NOMO-1 (cell line): Measurements from ENCODE around the gene PACRG.

ENCODE experiments used
- DNase-seq, 2 experiments: peaks; one replicate each; lab custom pipeline; 2025; ENCODE audit not compliant: unreplicated experiment in 2 of 2; lab: John Stamatoyannopoulos, UW

The PACRG gene

GRCh38 chr6:163164175-163164900 lies 436.6 kb downstream of the PACRG start:
- DNase-seq, result no peak

GRCh38 chr6:163165155-163165910 lies 437.6 kb downstream of the PACRG start:
- DNase-seq, result no peak

- no peak for DNase-seq
These were observed 438.1 kb downstream of the PACRG start for GRCh38 chr6:163165922-163166321.

DNA sequence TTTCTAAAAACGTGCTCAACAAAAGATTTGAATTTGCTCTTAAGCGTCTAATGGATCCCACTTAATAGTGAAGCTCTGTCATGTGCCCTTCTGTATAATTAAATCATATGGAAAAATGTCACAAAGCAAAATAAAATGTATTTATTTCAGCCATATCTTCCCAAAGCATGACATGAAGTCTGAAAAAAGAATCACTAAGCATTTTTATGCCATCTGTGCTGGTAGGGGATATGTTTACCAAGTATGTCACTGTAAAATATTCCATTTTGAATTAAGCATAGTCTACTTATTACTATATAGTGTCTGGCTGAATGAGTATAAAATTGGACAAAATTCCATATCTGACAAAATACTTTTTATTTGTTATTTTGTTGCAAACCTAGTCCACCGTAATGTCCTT lies 438.7 kb downstream of the PACRG start:
- no peak for DNase-seq

GRCh38 chr6:163169521-163169920 lies 441.7 kb downstream of the PACRG start:
- DNase-seq, result no peak

- no peak for DNase-seq
These were observed 442.6 kb downstream of the PACRG start for GRCh38 chr6:163170294-163170883.

DNA sequence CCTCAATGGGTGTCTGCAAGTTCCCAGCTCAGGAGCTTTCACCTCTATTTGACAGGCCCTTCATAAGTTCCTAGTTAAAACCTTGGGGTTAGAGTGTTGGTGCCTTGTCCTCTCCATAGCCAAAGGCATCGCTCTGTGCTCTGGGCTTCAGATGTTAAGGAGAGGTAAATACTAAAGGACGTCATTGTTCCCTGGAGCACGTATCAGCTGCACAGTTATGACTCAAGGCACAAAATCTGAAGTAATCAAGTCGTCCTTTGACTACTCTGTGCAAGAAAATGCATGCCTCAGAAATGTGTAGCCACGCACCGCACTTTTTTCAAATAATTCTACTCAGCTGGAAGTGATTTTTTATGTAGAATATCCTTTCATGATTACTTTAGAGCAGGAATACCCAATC lies 446.0 kb downstream of the PACRG start:
- no peak for DNase-seq

GRCh38 chr6:163175301-163175700 lies 447.5 kb downstream of the PACRG start:
- DNase-seq, result no peak

- no peak for DNase-seq
These were observed 448.3 kb downstream of the PACRG start for GRCh38 chr6:163176097-163176496.

GRCh38 chr6:163177007-163177406 lies 449.2 kb downstream of the PACRG start:
- no peak for DNase-seq

DNA sequence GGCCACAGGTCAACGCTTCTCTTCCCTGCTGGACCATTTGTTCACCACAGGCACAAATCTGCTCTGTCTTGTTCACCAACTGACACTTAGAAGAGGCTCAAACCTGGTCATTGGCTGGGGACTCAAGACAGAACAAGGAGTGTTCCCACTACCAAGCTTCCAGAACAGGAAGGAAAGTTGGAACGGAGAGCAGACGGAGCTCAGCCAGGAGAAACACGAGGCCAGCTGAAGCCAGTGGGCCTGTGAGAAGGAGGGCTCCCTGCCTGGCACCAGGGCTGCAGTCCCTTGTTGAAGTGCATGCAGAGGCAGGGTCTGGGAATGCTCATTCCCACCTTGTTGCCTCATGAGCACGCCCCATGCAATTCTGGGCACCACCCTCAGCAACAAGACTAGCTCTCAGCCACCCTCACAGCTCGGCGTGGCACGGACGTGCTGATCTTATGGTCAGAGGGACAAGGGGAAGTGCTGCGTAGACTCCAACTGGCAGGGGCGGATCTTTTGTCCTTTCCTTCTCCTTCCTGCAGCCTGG lies 450.2 kb downstream of the PACRG start:
- no peak for DNase-seq

DNA sequence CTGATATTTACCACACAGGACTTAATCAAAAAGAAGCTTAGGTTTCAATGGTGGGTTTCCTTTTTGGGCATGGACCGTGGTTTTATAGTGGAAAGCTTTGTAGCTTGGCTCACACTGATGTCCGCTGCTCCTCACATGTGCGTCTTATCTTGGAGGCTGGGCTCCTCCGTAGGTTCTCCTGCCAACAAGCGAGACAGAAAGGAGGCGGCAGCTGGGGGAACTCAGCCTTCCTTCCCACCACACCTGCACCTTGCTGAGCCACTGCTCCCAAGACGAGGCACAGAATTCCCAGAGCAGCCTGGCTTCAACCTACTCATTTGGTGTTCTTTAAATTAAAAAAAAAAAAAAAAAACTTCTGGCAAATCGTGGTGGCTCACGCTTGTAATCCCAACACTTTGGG lies 451.3 kb downstream of the PACRG start:
- DNase-seq, result no peak

DNA sequence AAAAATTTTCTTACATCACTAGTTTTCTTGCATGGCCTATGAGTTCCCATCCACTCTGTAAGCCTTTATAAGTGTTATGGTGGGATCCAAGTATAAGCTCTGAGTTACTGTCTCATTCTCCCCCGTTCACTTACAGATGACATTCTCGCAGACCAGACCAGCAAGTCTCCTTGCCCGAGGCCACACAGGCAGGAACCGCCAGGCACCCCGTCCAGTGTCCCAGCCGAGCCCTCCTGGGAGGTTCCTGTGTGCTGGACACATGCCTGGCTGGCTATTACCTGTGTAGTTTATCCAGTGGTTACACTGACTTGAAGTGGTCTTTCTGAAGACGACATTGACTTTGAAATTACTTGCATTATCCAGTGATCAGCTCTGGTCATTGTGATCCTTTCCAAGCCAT lies 451.9 kb downstream of the PACRG start:
- no peak for DNase-seq

GRCh38 chr6:163180874-163181541 lies 453.2 kb downstream of the PACRG start:
- peak; percentile 76 to 81 for DNase-seq

GRCh38 chr6:163181666-163182180 lies 453.9 kb downstream of the PACRG start:
- DNase-seq, result no peak

DNA sequence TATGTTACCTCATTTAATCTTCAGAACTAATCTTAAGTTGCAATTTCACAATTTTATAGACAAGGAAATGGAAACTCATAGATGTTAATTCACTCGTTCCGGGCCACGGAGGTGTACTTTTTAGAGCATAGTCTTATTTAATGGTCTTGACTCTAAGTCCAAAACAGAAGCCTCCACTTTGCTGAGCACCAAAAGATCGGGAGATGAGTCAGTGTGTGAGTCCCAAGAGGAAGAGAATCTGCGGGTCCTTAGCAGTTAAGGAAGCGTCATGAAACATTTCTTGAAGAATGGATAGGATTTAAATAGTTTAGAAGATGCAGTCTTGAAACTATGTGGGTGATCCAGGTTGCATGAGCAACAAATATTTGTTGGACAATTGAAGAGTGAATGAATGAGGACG lies 454.9 kb downstream of the PACRG start:
- no peak for DNase-seq

- DNase-seq, result no peak
These were observed 456.0 kb downstream of the PACRG start for GRCh38 chr6:163183806-163184205.

DNA sequence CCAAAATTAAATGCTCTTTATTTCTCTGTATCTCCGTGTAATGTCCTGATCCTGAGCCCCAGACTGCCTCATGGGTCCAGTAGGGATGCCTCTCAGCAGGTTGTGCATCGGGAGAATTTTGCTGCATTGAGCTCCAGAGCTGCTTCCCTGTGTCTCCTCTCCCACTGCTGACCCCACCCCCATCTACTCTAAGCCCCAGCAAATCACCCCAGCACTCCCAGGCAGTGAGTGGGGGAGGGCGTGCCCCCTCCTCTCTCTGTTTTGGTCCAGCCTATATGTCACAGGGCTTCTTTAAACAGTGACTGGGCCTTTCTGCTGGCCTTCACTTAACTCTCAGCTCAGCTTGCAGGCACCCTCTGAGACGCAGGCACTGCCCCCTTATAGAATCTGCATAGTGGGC lies 458.0 kb downstream of the PACRG start:
- no peak for DNase-seq

- no peak for DNase-seq
These were observed 458.8 kb downstream of the PACRG start for GRCh38 chr6:163186527-163186926.

GRCh38 chr6:163187201-163187600 lies 459.4 kb downstream of the PACRG start:
- DNase-seq, result no peak

DNA sequence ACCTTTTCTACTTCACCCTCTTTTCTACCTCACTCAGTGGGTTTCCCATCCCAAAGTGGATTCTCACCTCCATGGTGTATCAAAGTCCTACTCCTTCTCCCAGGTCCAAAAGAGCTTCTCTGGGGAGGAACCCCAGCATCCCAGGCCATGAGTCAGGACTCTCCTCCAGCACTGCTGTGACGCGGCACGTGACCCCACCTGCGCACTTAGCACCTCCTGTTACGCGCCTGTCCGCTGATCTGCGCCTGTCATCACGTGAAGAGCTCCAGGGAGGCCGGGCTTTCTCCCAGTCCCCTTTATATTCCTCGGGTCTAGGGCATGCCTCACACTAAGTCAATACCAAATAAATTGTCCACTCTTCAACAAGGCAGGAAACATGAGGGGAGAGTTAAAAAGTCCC lies 459.8 kb downstream of the PACRG start:
- DNase-seq, result no peak
